H9 (cell line): ENCODE data around the gene RWDD4. TPM values are rescaled to one million over a fixed set of nuclear protein-coding genes. Genes with fewer than 3 reads are reported as not detected.

Source experiments
- DNase-seq: peaks from one replicate; pipeline ENCODE4 v3.0.0-alpha.2; 2017
- H2AFZ ChIP-seq: one replicate; pipeline ENCODE4 v1.6.1; 2013; ENCODE audit warnings: mild to moderate bottlenecking, low read length, control low read depth, moderate library complexity
- H2AK5ac ChIP-seq: 2 replicates; pipeline ENCODE4 v1.6.1; 2013; ENCODE audit warnings: low read length, control low read depth, mixed read lengths; ENCODE audit not compliant: insufficient read length
- H2BK120ac ChIP-seq: one replicate; pipeline ENCODE4 v1.6.1; 2013; ENCODE audit warnings: low read depth, mild to moderate bottlenecking, low read length, control low read depth, inconsistent platforms; ENCODE audit not compliant: poor library complexity, severe bottlenecking
- H2BK12ac ChIP-seq: 2 replicates; pipeline ENCODE4 v1.6.1; 2013; ENCODE audit warnings: low read length, control low read depth, mixed read lengths, low read depth; ENCODE audit not compliant: insufficient read length
- H2BK15ac ChIP-seq: 2 replicates; pipeline ENCODE4 v1.6.1; 2013; ENCODE audit warnings: low read depth, low read length, control low read depth
- H2BK20ac ChIP-seq: one replicate; pipeline ENCODE4 v1.6.1; 2013; ENCODE audit warnings: low read depth, mild to moderate bottlenecking, low read length, control low read depth, inconsistent platforms; ENCODE audit not compliant: poor library complexity, severe bottlenecking
- H2BK5ac ChIP-seq: 2 replicates; pipeline ENCODE4 v1.6.1; 2013; ENCODE audit warnings: low read length, control low read depth, mixed read lengths; ENCODE audit not compliant: insufficient read length
- H3K14ac ChIP-seq: 2 replicates; pipeline ENCODE4 v1.6.1; 2013; ENCODE audit warnings: low read length, control low read depth; ENCODE audit not compliant: insufficient read depth
- H3K18ac ChIP-seq: 2 replicates; pipeline ENCODE4 v1.6.1; 2013; ENCODE audit warnings: low read depth, mild to moderate bottlenecking, mixed read lengths, low read length, control low read depth; ENCODE audit not compliant: insufficient read length
- H3K23ac ChIP-seq: 2 replicates; pipeline ENCODE4 v1.6.1; 2013; ENCODE audit warnings: low read length, control low read depth, mixed read lengths, low read depth; ENCODE audit not compliant: insufficient read length
- H3K23me2 ChIP-seq: 2 replicates; pipeline ENCODE4 v1.6.1; 2013; ENCODE audit warnings: low read depth, mild to moderate bottlenecking, mixed read lengths, low read length, control low read depth; ENCODE audit not compliant: insufficient read length, poor library complexity, severe bottlenecking
- H3K27ac ChIP-seq: 2 replicates; pipeline ENCODE4 v1.5.1; 2013; ENCODE audit warnings: low read length, control low read depth, mixed read lengths, low read depth; ENCODE audit not compliant: insufficient read length
- H3K27me3 ChIP-seq: 2 replicates; pipeline ENCODE4 v1.6.1; 2013; ENCODE audit warnings: low read length, control low read depth, inconsistent platforms; ENCODE audit not compliant: insufficient read depth
- H3K4ac ChIP-seq: 2 replicates; pipeline ENCODE4 v1.6.1; 2013; ENCODE audit warnings: low read depth, mild to moderate bottlenecking, control low read depth, inconsistent platforms, low read length, moderate library complexity
- H3K4me1 ChIP-seq: 2 replicates; pipeline ENCODE4 v1.6.1; 2013; ENCODE audit warnings: low read length, control low read depth, inconsistent platforms; ENCODE audit not compliant: insufficient read depth
- H3K4me2 ChIP-seq: 2 replicates; pipeline ENCODE4 v1.6.1; 2013; ENCODE audit warnings: low read length, control low read depth, mixed read lengths; ENCODE audit not compliant: insufficient read length, insufficient read depth
- H3K56ac ChIP-seq: 2 replicates; pipeline ENCODE4 v1.6.1; 2013; ENCODE audit warnings: low read depth, mild to moderate bottlenecking, mixed read lengths, low read length, control low read depth; ENCODE audit not compliant: insufficient read length
- H3K79me1 ChIP-seq: 2 replicates; pipeline ENCODE4 v1.6.1; 2013; ENCODE audit warnings: low read depth, mild to moderate bottlenecking, moderate library complexity, low read length, control low read depth, inconsistent platforms; ENCODE audit not compliant: insufficient read depth, poor library complexity, severe bottlenecking
- H3K79me2 ChIP-seq: 2 replicates; pipeline ENCODE4 v1.6.1; 2013; ENCODE audit warnings: low read length, control low read depth, inconsistent platforms; ENCODE audit not compliant: insufficient read depth
- H3K9ac ChIP-seq: 2 replicates; pipeline ENCODE4 v1.6.1; 2013; ENCODE audit warnings: low read length, control low read depth, mixed read lengths; ENCODE audit not compliant: insufficient read length; ENCODE audit errors: extremely low read depth
- H3K9me3 ChIP-seq: one replicate; pipeline ENCODE4 v1.6.1; 2013; ENCODE audit warnings: low read depth, low read length, inconsistent platforms; ENCODE audit not compliant: control insufficient read depth
- H3T11ph ChIP-seq: one replicate; pipeline ENCODE4 v1.6.1; 2013; ENCODE audit warnings: mild to moderate bottlenecking, low read length, control low read depth, inconsistent platforms
- H4K20me1 ChIP-seq: one replicate; pipeline ENCODE4 v1.6.1; 2013; ENCODE audit not compliant: control insufficient read depth, insufficient read length, insufficient read depth
- H4K5ac ChIP-seq: 2 replicates; pipeline ENCODE4 v1.6.1; 2013; ENCODE audit warnings: low read depth, mild to moderate bottlenecking, mixed read lengths, low read length, control low read depth; ENCODE audit not compliant: insufficient read length
- H4K8ac ChIP-seq: replicated peaks from 2 replicates; pipeline ENCODE4 v1.6.1; 2013; ENCODE audit warnings: low read length, control low read depth, mixed read lengths, low read depth; ENCODE audit not compliant: insufficient read length
- H4K91ac ChIP-seq: 2 replicates; pipeline ENCODE4 v1.6.1; 2013; ENCODE audit warnings: low read depth, mild to moderate bottlenecking, moderate library complexity, mixed read lengths, low read length, control low read depth; ENCODE audit not compliant: insufficient read length
- H3K27ac Mint-ChIP-seq, 3 experiments: 2 replicates in 2 of 3; 3 replicates in 1 of 3; pipeline ENCODE4 v1.8.0; 2020 to 2021; ENCODE audit warnings: mixed read lengths in 3 of 3, mild to moderate bottlenecking in 1 of 3, moderate library complexity in 1 of 3
- H3K27me3 Mint-ChIP-seq: 2 replicates; pipeline ENCODE4 v1.8.0; 2021; ENCODE audit warnings: low read depth, mild to moderate bottlenecking, moderate library complexity, mixed read lengths
- H3K36me3 Mint-ChIP-seq, 3 experiments: 2 replicates in 2 of 3; 3 replicates in 1 of 3; pipeline ENCODE4 v1.8.0; 2020 to 2021; ENCODE audit warnings: low read depth in 3 of 3, mixed read lengths in 3 of 3; ENCODE audit not compliant: insufficient read depth in 1 of 3
- H3K4me1 Mint-ChIP-seq, 2 experiments: 2 replicates each; pipeline ENCODE4 v1.8.0; 2020; ENCODE audit warnings: mixed read lengths in 2 of 2
- H3K4me3 Mint-ChIP-seq, 2 experiments: 2 replicates in 1 of 2; 3 replicates in 1 of 2; pipeline ENCODE4 v1.8.0; 2020 to 2021; ENCODE audit warnings: mild to moderate bottlenecking in 2 of 2, mixed read lengths in 2 of 2, moderate library complexity in 1 of 2
- H3K9me3 Mint-ChIP-seq, 2 experiments: 2 replicates in 1 of 2; 3 replicates in 1 of 2; pipeline ENCODE4 v1.8.0; 2020; ENCODE audit warnings: mild to moderate bottlenecking in 2 of 2, mixed read lengths in 2 of 2, moderate library complexity in 1 of 2
- CTCF ChIP-seq: fragments of 200-600 bp; sonication (generic); conservative IDR thresholded peaks from 3 replicates; pipeline ENCODE4 v1.8.0; 2021; ENCODE audit warnings: antibody characterized with exemption, mild to moderate bottlenecking
- WGBS: extraction: QIAGEN DNeasy Blood & Tissue Kit; methylation state at CpG from one replicate; pipeline ENCODE4 v1.1.7; 2013; ENCODE audit warnings: missing lambda C conversion rate, low lambda C conversion rate, mixed read lengths; ENCODE audit not compliant: insufficient read length; ENCODE audit errors: extremely low coverage; 5-methylcytosine and 5-hydroxymethylcytosine counted together
- total RNA-seq: library from RNA; stranded (reverse); gene quantifications from 2 replicates; pipeline ENCODE4 v1.2.1, GENCODE V29; 2021

The RWDD4 gene
- total RNA-seq, 1 experiment from 2014 or later = 17.8 TPM

- Histone ChIP-seq H3K27me3 (no peaks in the 10 kb centered on the region), H3K4me1 (no peaks in the 10 kb centered on the region), H3K9ac (no peak overlapping the region), H4K8ac (no peak overlapping the region), H3K4ac (no peak overlapping the region), H3K9me3 (no peaks in the 10 kb centered on the region), H2BK120ac (no peak overlapping the region), H4K91ac (no peak overlapping the region), H2BK20ac (no peak overlapping the region), H3T11ph (no peak overlapping the region), H3K79me1 (no peaks in the 10 kb centered on the region), H4K20me1 (no peaks in the 10 kb centered on the region), H2BK5ac (no peak overlapping the region), H4K5ac (no peak overlapping the region), H3K23ac (no peak overlapping the region), H3K23me2 (no peaks in the 10 kb centered on the region), H3K27ac (no peak overlapping the region), H2AK5ac (no peak overlapping the region), H3K18ac (no peak overlapping the region), H2AFZ (no peak overlapping the region), H3K79me2 (no peaks in the 10 kb centered on the region; the same call in 1 of the 2 replicates), H3K14ac (no peak overlapping the region), H2BK12ac (no peak overlapping the region), H2BK15ac (no peak overlapping the region), H3K56ac (no peak overlapping the region), H3K4me2 (no peak overlapping the region)
- peaks cover 3 to 55% (median 54%) of the 10 kb centered on the region in 3 experiments; a peak in 6 of 7 replicates for H3K36me3 Mint-ChIP-seq
- no peaks in the 10 kb centered on the region for H3K9me3 Mint-ChIP-seq
- no CpG with 5 or more reads among the region's 1 CpG for WGBS
- no peak overlapping the region for H3K27ac Mint-ChIP-seq
- H3K4me1 Mint-ChIP-seq = no peaks in the 10 kb centered on the region
- no peak overlapping the region for H3K4me3 Mint-ChIP-seq
- no peaks in the 10 kb centered on the region for H3K27me3 Mint-ChIP-seq
- TF ChIP-seq CTCF = no peak
- DNase-seq = no peak
Observed at GRCh38 chr4:183666088-183666487, 7.1 kb upstream of the RWDD4 start.
